DOHH2 (cell line): ENCODE data around the gene MCOLN1.

Experiments
- H3F3A ChIP-seq: fragments of 200-600 bp; sonication (generic), shearing (Covaris generic); 2 replicates; pipeline ENCODE4 v1.6.0; 2016; ENCODE audit warnings: antibody characterized with exemption, mild to moderate bottlenecking; ENCODE audit not compliant: control insufficient read depth, insufficient read depth
- H3K27ac ChIP-seq: fragments of 200-600 bp; sonication (generic); 2 replicates; pipeline ENCODE4 v1.5.1; 2014; ENCODE audit warnings: low read depth, mild to moderate bottlenecking, low read length, moderate library complexity
- H3K27me3 ChIP-seq: fragments of 200-600 bp; sonication (generic); 2 replicates; pipeline ENCODE4 v1.6.1; 2014; ENCODE audit warnings: mild to moderate bottlenecking, low read length, mixed read lengths; ENCODE audit not compliant: control insufficient read depth
- H3K36me3 ChIP-seq: fragments of 200-600 bp; sonication (generic); 2 replicates; pipeline ENCODE4 v1.6.1; 2014; ENCODE audit warnings: mild to moderate bottlenecking, low read length, moderate library complexity, mixed read lengths; ENCODE audit not compliant: control insufficient read depth
- H3K4me1 ChIP-seq: fragments of 200-600 bp; sonication (generic); 2 replicates; pipeline ENCODE4 v1.6.1; 2014; ENCODE audit warnings: mild to moderate bottlenecking, low read length, mixed read lengths; ENCODE audit not compliant: control insufficient read depth
- H3K4me2 ChIP-seq: fragments of 200-600 bp; sonication (generic); 2 replicates; pipeline ENCODE4 v1.6.0; 2014; ENCODE audit warnings: mild to moderate bottlenecking, low read length, moderate library complexity
- H3K4me3 ChIP-seq: fragments of 200-600 bp; sonication (generic); 2 replicates; pipeline ENCODE4 v1.5.1; 2014; ENCODE audit warnings: mild to moderate bottlenecking, low read length, mixed read lengths
- H3K79me2 ChIP-seq: fragments of 200-600 bp; sonication (generic); 2 replicates; pipeline ENCODE4 v1.6.1; 2014; ENCODE audit warnings: mild to moderate bottlenecking, low read length, mixed read lengths; ENCODE audit not compliant: control insufficient read depth
- H3K9me2 ChIP-seq: fragments of 200-600 bp; sonication (generic); replicated peaks from 2 replicates; pipeline ENCODE4 v1.6.1; 2014; ENCODE audit warnings: mild to moderate bottlenecking, low read length, mixed read lengths; ENCODE audit not compliant: control insufficient read depth
- H3K9me3 ChIP-seq: fragments of 200-600 bp; sonication (generic); 2 replicates; pipeline ENCODE4 v1.6.1; 2014; ENCODE audit warnings: antibody characterized with exemption, low read length, mixed read lengths; ENCODE audit not compliant: control insufficient read depth, insufficient read depth
- H4K20me1 ChIP-seq: fragments of 200-600 bp; sonication (generic); 2 replicates; pipeline ENCODE4 v1.6.0; 2014; ENCODE audit warnings: low read depth, mild to moderate bottlenecking, antibody characterized with exemption, low read length, moderate library complexity; ENCODE audit not compliant: control insufficient read depth, insufficient read depth
- CTCF ChIP-seq: fragments of 200-600 bp; sonication (generic); IDR thresholded peaks from one replicate; pipeline ENCODE4 v1.5.1; 2014; ENCODE audit warnings: antibody characterized with exemption, mild to moderate bottlenecking, low read depth, low read length; ENCODE audit not compliant: poor library complexity, severe bottlenecking
- EZH2phosphoT487 ChIP-seq: fragments of 200-600 bp; sonication (generic); IDR thresholded peaks from 2 replicates; pipeline ENCODE4 v1.6.1; 2017; ENCODE audit warnings: borderline replicate concordance, mild to moderate bottlenecking, antibody characterized with exemption, low read length, moderate library complexity, mixed read lengths

MCOLN1 gene

GRCh38 chr19:7488736-7489353 is 33.6 kb upstream of the MCOLN1 start, which contains the start of gene PEX11G:
Gene PEX11G, minus strand, starts transcription at chr19:7489035. Its CDS starts 25 bp downstream, at chr19:7489010.
- Histone ChIP-seq H3K79me2 (no peaks in the 10 kb centered on the region), H3F3A (0 out of 2 replicates have a peak, but pooled peaks cover 2% of the 10 kb centered on the region), H3K27ac (no peak within 1 kb of the TSS), H3K4me1 (peaks cover 16% of the 10 kb centered on the region), H3K9me2 (no peaks in the 10 kb centered on the region), H4K20me1 (no peaks in the 10 kb centered on the region), H3K4me3 (peak within 1 kb of the TSS; percentile 87), H3K27me3 (no peaks in the 10 kb centered on the region), H3K9me3 (no peaks in the 10 kb centered on the region), H3K4me2 (peak within 1 kb of the TSS; percentile 96), H3K36me3 (no peaks in the 10 kb centered on the region)
- TF ChIP-seq EZH2phosphoT487 = no peak
- no peak for TF ChIP-seq CTCF

- Histone ChIP-seq H3K9me3 (no peaks in the 10 kb centered on the region), H3K9me2 (no peaks in the 10 kb centered on the region), H3K79me2 (no peaks in the 10 kb centered on the region), H3K4me2 (peak overlapping the region; percentile 96), H3F3A (0 out of 2 replicates have a peak, but pooled peaks cover 2% of the 10 kb centered on the region), H4K20me1 (no peaks in the 10 kb centered on the region), H3K4me3 (peak overlapping the region; percentile 87), H3K27ac (no peak overlapping the region), H3K27me3 (no peaks in the 10 kb centered on the region), H3K36me3 (no peaks in the 10 kb centered on the region), H3K4me1 (peaks cover 16% of the 10 kb centered on the region)
- TF ChIP-seq CTCF (no peak), EZH2phosphoT487 (no peak)
Observed at GRCh38 chr19:7489609-7490044, 32.8 kb upstream of the MCOLN1 start.

DNA sequence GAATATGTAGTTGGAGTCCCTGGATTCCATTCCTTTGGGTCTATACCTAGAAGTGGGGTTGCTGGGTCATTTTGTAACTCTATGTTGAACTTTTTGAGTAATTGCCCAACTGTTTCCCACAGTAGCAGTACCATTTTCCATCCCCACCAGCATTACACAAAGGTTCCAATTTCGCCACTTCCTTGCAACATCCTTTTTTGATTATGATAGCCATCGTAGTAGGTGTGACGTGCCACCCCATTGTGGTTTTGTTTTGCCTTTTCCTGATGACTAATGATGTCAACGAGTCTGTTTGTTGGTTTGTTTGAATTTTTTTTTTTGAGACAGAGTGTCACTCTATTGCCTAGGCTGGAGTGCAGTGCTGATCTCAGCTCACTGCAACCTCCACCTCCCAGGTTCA is 30.3 kb upstream of the MCOLN1 start:
- no peaks in the 10 kb centered on the region for H3K9me2 ChIP-seq
- H3K27me3 ChIP-seq = peaks cover 2% of the 10 kb centered on the region; the same call in 1 of the 2 replicates
- H3K27ac ChIP-seq = no peak overlapping the region
- H3K4me1 ChIP-seq = peaks cover 16% of the 10 kb centered on the region
- H3K9me3 ChIP-seq = no peaks in the 10 kb centered on the region
- no peaks in the 10 kb centered on the region for H3K36me3 ChIP-seq
- H3K79me2 ChIP-seq = no peaks in the 10 kb centered on the region
- TF ChIP-seq EZH2phosphoT487 (no peak), CTCF (no peak)
- H3K4me2 ChIP-seq = no peak overlapping the region
- H3K4me3 ChIP-seq = no peak overlapping the region
- H4K20me1 ChIP-seq = no peaks in the 10 kb centered on the region
- 0 out of 2 replicates have a peak, but pooled peaks cover under 1% of the 10 kb centered on the region for H3F3A ChIP-seq
